ENCODE data around the gene TMIGD3.

DNA sequence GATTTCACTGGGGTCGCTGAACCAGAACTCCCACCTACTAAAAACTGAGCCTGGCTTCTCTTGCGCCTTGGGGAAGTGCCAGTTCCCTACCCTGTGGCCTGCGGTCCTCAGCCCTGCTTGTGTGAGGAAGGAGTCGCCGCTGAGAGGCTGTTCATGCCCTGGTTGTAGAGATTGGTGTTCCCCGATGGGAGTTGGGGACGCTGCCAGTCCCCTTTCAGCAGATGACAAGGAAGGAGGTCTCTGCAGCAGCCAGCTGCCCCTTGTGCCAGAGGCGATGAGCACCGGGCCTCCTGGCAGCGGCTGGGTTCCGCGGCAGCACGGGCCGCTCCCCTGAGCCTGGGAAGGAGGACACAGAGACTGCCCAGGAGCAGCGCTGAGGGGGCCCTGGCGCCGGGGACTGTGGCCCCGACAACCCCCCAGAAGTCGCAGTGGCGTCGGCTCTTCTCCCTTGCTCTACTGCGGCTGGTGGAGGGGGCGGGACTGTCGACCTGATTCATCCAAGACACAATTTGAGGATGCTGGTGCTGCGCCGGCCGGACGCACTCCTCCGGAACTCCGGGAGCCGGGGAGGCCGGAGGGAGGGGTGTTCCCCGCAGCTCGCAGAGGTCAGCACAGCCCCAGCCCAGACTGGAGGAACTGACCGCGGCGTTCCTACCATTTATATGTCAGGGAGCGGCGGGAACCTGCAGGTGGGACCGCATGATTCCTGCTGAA is 12.0 kb upstream of the TMIGD3 start:
- TF ChIP-seq, protein P1, sequence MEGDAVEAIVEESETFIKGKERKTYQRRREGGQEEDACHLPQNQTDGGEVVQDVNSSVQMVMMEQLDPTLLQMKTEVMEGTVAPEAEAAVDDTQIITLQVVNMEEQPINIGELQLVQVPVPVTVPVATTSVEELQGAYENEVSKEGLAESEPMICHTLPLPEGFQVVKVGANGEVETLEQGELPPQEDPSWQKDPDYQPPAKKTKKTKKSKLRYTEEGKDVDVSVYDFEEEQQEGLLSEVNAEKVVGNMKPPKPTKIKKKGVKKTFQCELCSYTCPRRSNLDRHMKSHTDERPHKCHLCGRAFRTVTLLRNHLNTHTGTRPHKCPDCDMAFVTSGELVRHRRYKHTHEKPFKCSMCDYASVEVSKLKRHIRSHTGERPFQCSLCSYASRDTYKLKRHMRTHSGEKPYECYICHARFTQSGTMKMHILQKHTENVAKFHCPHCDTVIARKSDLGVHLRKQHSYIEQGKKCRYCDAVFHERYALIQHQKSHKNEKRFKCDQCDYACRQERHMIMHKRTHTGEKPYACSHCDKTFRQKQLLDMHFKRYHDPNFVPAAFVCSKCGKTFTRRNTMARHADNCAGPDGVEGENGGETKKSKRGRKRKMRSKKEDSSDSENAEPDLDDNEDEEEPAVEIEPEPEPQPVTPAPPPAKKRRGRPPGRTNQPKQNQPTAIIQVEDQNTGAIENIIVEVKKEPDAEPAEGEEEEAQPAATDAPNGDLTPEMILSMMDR (IDR thresholded peaks at IDR 0.05), result no peak
- TF ChIP-seq TCF7L2 (IDR thresholded peaks at IDR 0.05; ENCODE audit: low read depth, low read length), result no peak
